ENCODE data around the gene ECHDC1.

DNA sequence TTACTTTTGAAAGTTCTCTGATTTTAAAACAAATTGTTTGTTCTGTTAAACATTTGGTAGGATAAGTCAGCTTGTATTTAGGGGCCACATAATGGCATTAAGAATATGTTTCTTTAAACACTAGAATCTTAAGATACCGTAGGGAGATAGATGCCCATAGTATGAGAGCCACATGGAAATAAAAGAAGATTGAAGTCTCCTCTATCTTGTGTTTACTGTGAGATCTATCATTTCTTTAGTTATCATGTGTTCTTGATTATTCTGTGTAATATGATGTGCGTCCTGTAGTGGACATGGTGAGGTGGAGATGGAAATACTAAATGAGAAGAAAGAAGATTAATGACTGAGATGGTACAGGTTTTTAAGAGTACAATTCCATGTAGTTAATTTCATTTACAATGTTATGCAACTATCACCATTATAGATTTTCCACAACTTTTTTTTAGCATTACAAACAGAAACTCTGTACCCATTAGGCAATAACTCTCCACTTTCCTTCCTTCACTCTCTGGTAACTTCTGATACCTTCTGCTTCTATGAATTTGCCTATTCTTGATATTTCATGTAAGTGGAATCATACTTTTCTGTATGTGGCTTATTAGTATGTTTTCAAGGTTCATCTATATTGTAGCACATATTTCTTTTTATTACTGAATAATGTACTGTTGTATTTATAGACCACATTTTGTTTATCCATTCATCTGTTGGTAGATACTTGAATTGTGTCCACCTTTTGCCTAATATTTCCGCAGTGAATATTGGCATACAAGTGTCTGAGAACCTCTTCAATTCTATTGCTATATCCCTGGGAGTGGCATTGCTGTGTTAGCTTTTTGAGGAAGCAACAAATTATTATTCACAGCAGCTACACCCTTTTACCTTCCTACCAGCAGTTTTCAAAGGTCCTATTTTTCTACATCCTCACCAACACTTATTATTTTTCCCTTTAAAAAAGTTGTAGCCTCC, 65.2 kb downstream of the ECHDC1 start:
- TF ChIP-seq YY1 (IDR thresholded peaks at IDR 0.05; ENCODE audit: low read depth, low read length) (no peak), KDM1A (IDR thresholded peaks at IDR 0.05; ENCODE audit: borderline replicate concordance, low read length) (no peak), NRF1 (IDR thresholded peaks at IDR 0.05; ENCODE audit: low read depth, low read length) (no peak), TAF1 (IDR thresholded peaks at IDR 0.05; ENCODE audit: low read depth, low read length) (no peak), POLR2A (IDR thresholded peaks at IDR 0.05; ENCODE audit: control extremely low read depth in 1 of 2, low read depth in 2 of 2, low read length in 2 of 2) (no peak)
- TF ChIP-seq, protein P1, sequence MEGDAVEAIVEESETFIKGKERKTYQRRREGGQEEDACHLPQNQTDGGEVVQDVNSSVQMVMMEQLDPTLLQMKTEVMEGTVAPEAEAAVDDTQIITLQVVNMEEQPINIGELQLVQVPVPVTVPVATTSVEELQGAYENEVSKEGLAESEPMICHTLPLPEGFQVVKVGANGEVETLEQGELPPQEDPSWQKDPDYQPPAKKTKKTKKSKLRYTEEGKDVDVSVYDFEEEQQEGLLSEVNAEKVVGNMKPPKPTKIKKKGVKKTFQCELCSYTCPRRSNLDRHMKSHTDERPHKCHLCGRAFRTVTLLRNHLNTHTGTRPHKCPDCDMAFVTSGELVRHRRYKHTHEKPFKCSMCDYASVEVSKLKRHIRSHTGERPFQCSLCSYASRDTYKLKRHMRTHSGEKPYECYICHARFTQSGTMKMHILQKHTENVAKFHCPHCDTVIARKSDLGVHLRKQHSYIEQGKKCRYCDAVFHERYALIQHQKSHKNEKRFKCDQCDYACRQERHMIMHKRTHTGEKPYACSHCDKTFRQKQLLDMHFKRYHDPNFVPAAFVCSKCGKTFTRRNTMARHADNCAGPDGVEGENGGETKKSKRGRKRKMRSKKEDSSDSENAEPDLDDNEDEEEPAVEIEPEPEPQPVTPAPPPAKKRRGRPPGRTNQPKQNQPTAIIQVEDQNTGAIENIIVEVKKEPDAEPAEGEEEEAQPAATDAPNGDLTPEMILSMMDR (IDR thresholded peaks at IDR 0.05; ENCODE audit: control extremely low read depth in 1 of 3, insufficient read depth in 1 of 3, low read depth in 1 of 3, low read length in 3 of 3) = no peak
